ENCODE measurements around the gene TSPO.

TSPO gene

GRCh38 chr22:43159484-43160178 is 8.3 kb downstream of the TSPO start:
- no peak for DNase-seq

- no peak for DNase-seq
These were observed 9.3 kb downstream of the TSPO start for GRCh38 chr22:43160497-43161126.

- DNase-seq, result no peak
These were observed 11.2 kb downstream of the TSPO start for GRCh38 chr22:43162412-43163150.

- DNase-seq, result no peak
These were observed 12.0 kb downstream of the TSPO start for GRCh38 chr22:43163241-43163795.

- DNase-seq, result no peak
These were observed 13.3 kb downstream of the TSPO start for GRCh38 chr22:43164636-43165035.

GRCh38 chr22:43166132-43166930 is 15.0 kb downstream of the TSPO start:
- DNase-seq, result no peak

GRCh38 chr22:43167001-43167589 is 15.7 kb downstream of the TSPO start:
- DNase-seq, result no peak

- no peak for DNase-seq
These were observed 17.3 kb downstream of the TSPO start for GRCh38 chr22:43168471-43169309.

GRCh38 chr22:43169310-43170130 is 18.2 kb downstream of the TSPO start:
- DNase-seq, result no peak

- no peak for DNase-seq
These were observed 18.7 kb downstream of the TSPO start for GRCh38 chr22:43170131-43170480.

- no peak for DNase-seq
These were observed 19.7 kb downstream of the TSPO start for GRCh38 chr22:43171019-43171491.

- DNase-seq, result no peak
These were observed 20.2 kb downstream of the TSPO start for GRCh38 chr22:43171607-43172006.

GRCh38 chr22:43172191-43172590 is 20.8 kb downstream of the TSPO start:
- DNase-seq, result no peak

- DNase-seq, result no peak
These were observed 22.2 kb downstream of the TSPO start for GRCh38 chr22:43173566-43173965.

- DNase-seq, result no peak
These were observed 22.8 kb downstream of the TSPO start for GRCh38 chr22:43173976-43174720.

- DNase-seq, result no peak
These were observed 23.7 kb downstream of the TSPO start for GRCh38 chr22:43174941-43175531.

- DNase-seq, result no peak
These were observed 24.7 kb downstream of the TSPO start for GRCh38 chr22:43176090-43176489.

GRCh38 chr22:43177479-43177878 is 26.1 kb downstream of the TSPO start:
- no peak for DNase-seq

- no peak for DNase-seq
These were observed 28.0 kb downstream of the TSPO start for GRCh38 chr22:43179146-43179910.
